ACC112 (cell line): ENCODE results near the gene UBL3.

ENCODE experiments used
- H2AFZ ChIP-seq: fragments of 200-600 bp; sonication (generic); one replicate; pipeline ENCODE4 v1.6.0; 2017; ENCODE audit warnings: antibody characterized with exemption, low read length; ENCODE audit not compliant: unreplicated experiment
- H3K27ac ChIP-seq: fragments of 200-600 bp; sonication (generic); 2 replicates; pipeline ENCODE4 v1.5.1; 2014; ENCODE audit warnings: low read depth, mild to moderate bottlenecking, antibody characterized with exemption, low read length, moderate library complexity
- H3K27me3 ChIP-seq: fragments of 200-600 bp; sonication (generic); 2 replicates; pipeline ENCODE4 v1.6.1; 2014; ENCODE audit warnings: mild to moderate bottlenecking, antibody characterized with exemption, low read length, moderate library complexity, mixed read lengths; ENCODE audit not compliant: insufficient read depth
- H3K36me3 ChIP-seq: fragments of 200-600 bp; sonication (generic); 2 replicates; pipeline ENCODE4 v1.6.1; 2016; ENCODE audit warnings: mild to moderate bottlenecking, antibody characterized with exemption, low read length, moderate library complexity, mixed read lengths; ENCODE audit not compliant: insufficient read depth
- H3K4me1 ChIP-seq: fragments of 200-600 bp; sonication (generic); one replicate; pipeline ENCODE4 v1.6.1; 2016; ENCODE audit warnings: low read length, mixed read lengths; ENCODE audit not compliant: insufficient read depth, unreplicated experiment, control insufficient read depth
- H3K4me3 ChIP-seq: fragments of 200-600 bp; sonication (generic); 2 replicates; pipeline ENCODE4 v1.5.1; 2014; ENCODE audit warnings: mild to moderate bottlenecking, low read depth, low read length
- H3K79me2 ChIP-seq: fragments of 200-600 bp; sonication (generic); one replicate; pipeline ENCODE4 v1.6.0; 2016; ENCODE audit warnings: low read length; ENCODE audit not compliant: control insufficient read depth, unreplicated experiment, insufficient read depth

UBL3 gene

GRCh38 chr13:29746148-29746677 lies 104.2 kb downstream of the UBL3 start:
- H3K36me3 ChIP-seq = no peaks in the 10 kb centered on the region
- no peak overlapping the region for H3K27ac ChIP-seq
- H3K27me3 ChIP-seq = 0 out of 2 replicates have a peak, but pooled peaks cover 4% of the 10 kb centered on the region
- H3K4me3 ChIP-seq = no peak overlapping the region
- H3K79me2 ChIP-seq = no peaks in the 10 kb centered on the region
- no peak overlapping the region for H2AFZ ChIP-seq
- no peaks in the 10 kb centered on the region for H3K4me1 ChIP-seq

GRCh38 chr13:29745704-29746103 lies 104.7 kb downstream of the UBL3 start:
- no peak overlapping the region for H2AFZ ChIP-seq
- H3K36me3 ChIP-seq = no peaks in the 10 kb centered on the region
- H3K27ac ChIP-seq = no peak overlapping the region
- 0 out of 2 replicates have a peak, but pooled peaks cover 4% of the 10 kb centered on the region for H3K27me3 ChIP-seq
- no peak overlapping the region for H3K4me3 ChIP-seq
- H3K79me2 ChIP-seq = no peaks in the 10 kb centered on the region
- no peaks in the 10 kb centered on the region for H3K4me1 ChIP-seq

- Histone ChIP-seq H3K27ac (no peak overlapping the region), H3K27me3 (0 out of 2 replicates have a peak, but pooled peaks cover 4% of the 10 kb centered on the region), H3K4me1 (no peaks in the 10 kb centered on the region)
Measured at GRCh38 chr13:29743201-29743786, 107.1 kb downstream of the UBL3 start.

GRCh38 chr13:29740961-29741360 lies 109.5 kb downstream of the UBL3 start:
- Histone ChIP-seq H3K79me2 (no peaks in the 10 kb centered on the region), H3K27ac (no peak overlapping the region), H3K4me3 (no peak overlapping the region), H3K4me1 (no peaks in the 10 kb centered on the region), H2AFZ (no peak overlapping the region), H3K36me3 (no peaks in the 10 kb centered on the region), H3K27me3 (0 out of 2 replicates have a peak, but pooled peaks cover 4% of the 10 kb centered on the region)

More at GRCh38 chr13:29743201-29743786, 107.1 kb downstream of the UBL3 start:
- Histone ChIP-seq H3K79me2 (no peaks in the 10 kb centered on the region), H2AFZ (no peak overlapping the region), H3K36me3 (no peaks in the 10 kb centered on the region), H3K4me3 (no peak overlapping the region)

GRCh38 chr13:29737061-29737460 lies 113.4 kb downstream of the UBL3 start:
- Histone ChIP-seq H3K36me3 (no peaks in the 10 kb centered on the region), H3K27ac (no peak overlapping the region), H2AFZ (no peak overlapping the region), H3K79me2 (no peaks in the 10 kb centered on the region), H3K4me1 (no peaks in the 10 kb centered on the region), H3K27me3 (peaks cover 21% of the 10 kb centered on the region), H3K4me3 (no peak overlapping the region)

GRCh38 chr13:29733147-29733611 lies 117.2 kb downstream of the UBL3 start:
- H3K79me2 ChIP-seq = no peaks in the 10 kb centered on the region
- H3K27me3 ChIP-seq = peaks cover 60% of the 10 kb centered on the region
- H3K4me3 ChIP-seq = no peak overlapping the region
- H3K4me1 ChIP-seq = no peaks in the 10 kb centered on the region
- H3K27ac ChIP-seq = no peak overlapping the region
- no peaks in the 10 kb centered on the region for H3K36me3 ChIP-seq
- no peak overlapping the region for H2AFZ ChIP-seq

GRCh38 chr13:29730253-29730652 lies 120.2 kb downstream of the UBL3 start:
- Histone ChIP-seq H3K27me3 (peaks cover 82% of the 10 kb centered on the region), H3K4me3 (no peak overlapping the region), H2AFZ (no peak overlapping the region), H3K27ac (no peak overlapping the region), H3K36me3 (no peaks in the 10 kb centered on the region), H3K79me2 (no peaks in the 10 kb centered on the region), H3K4me1 (no peaks in the 10 kb centered on the region)

- H3K36me3 ChIP-seq = no peaks in the 10 kb centered on the region
- H3K27me3 ChIP-seq = peaks cover 45% of the 10 kb centered on the region; the same call in 1 of the 2 replicates
- no peak overlapping the region for H3K27ac ChIP-seq
- no peaks in the 10 kb centered on the region for H3K79me2 ChIP-seq
- no peak overlapping the region for H3K4me3 ChIP-seq
- H3K4me1 ChIP-seq = no peaks in the 10 kb centered on the region
- no peak overlapping the region for H2AFZ ChIP-seq
Measured at GRCh38 chr13:29722415-29722814, 128.0 kb downstream of the UBL3 start.

GRCh38 chr13:29721766-29722165 lies 128.7 kb downstream of the UBL3 start:
- Histone ChIP-seq H2AFZ (no peak overlapping the region), H3K36me3 (no peaks in the 10 kb centered on the region), H3K27me3 (peaks cover 40% of the 10 kb centered on the region; the same call in 1 of the 2 replicates), H3K4me3 (no peak overlapping the region), H3K79me2 (no peaks in the 10 kb centered on the region), H3K4me1 (no peaks in the 10 kb centered on the region), H3K27ac (no peak overlapping the region)

- no peaks in the 10 kb centered on the region for H3K36me3 ChIP-seq
Measured at GRCh38 chr13:29718694-29719093, 131.7 kb downstream of the UBL3 start.

GRCh38 chr13:29716493-29716892 lies 133.9 kb downstream of the UBL3 start:
- no peaks in the 10 kb centered on the region for H3K4me1 ChIP-seq

More at GRCh38 chr13:29718694-29719093, 131.7 kb downstream of the UBL3 start:
- H2AFZ ChIP-seq = no peak overlapping the region
- peaks cover 28% of the 10 kb centered on the region; the same call in 1 of the 2 replicates for H3K27me3 ChIP-seq
- no peaks in the 10 kb centered on the region for H3K79me2 ChIP-seq
- H3K4me1 ChIP-seq = no peaks in the 10 kb centered on the region
- no peak overlapping the region for H3K27ac ChIP-seq
- no peak overlapping the region for H3K4me3 ChIP-seq

More at GRCh38 chr13:29716493-29716892, 133.9 kb downstream of the UBL3 start:
- peaks cover 28% of the 10 kb centered on the region; the same call in 1 of the 2 replicates for H3K27me3 ChIP-seq
- H3K79me2 ChIP-seq = no peaks in the 10 kb centered on the region
- no peaks in the 10 kb centered on the region for H3K36me3 ChIP-seq
- H3K27ac ChIP-seq = no peak overlapping the region
- H2AFZ ChIP-seq = no peak overlapping the region
- no peak overlapping the region for H3K4me3 ChIP-seq
